WTC11 (cell line): ENCODE measurements around the gene ALX4. TPM values are rescaled to one million over a fixed set of nuclear protein-coding genes. Genes with fewer than 3 reads are reported as not detected.

Experiments used
- ATAC-seq: fragments of 200-7000 bp; cut with Tn5 transposase; 2 replicates; pipeline ENCODE4 v1.10.0; 2021; ENCODE audit warnings: mild to moderate bottlenecking, moderate library complexity
- CTCF ChIA-PET: fragments of 300-600 bp; sonication (Branson Sonifier 250); formaldehyde crosslinking; loops from one replicate; lab custom pipeline; 2021; ENCODE audit warnings: antibody characterized with exemption; lab: Charles Lee
- POLR2A ChIA-PET: fragments of 350-600 bp; sonication (Branson Sonifier 250); formaldehyde crosslinking; loops from one replicate; lab custom pipeline; 2021; ENCODE audit warnings: antibody characterized with exemption; lab: Charles Lee
- DNase-seq: peaks from one replicate; pipeline ENCODE4 v3.0.0; 2021; ENCODE audit warnings: low spot score
- H3K27ac Mint-ChIP-seq: 2 replicates; pipeline ENCODE4 v1.8.0; 2021; ENCODE audit warnings: mixed read lengths
- H3K27me3 Mint-ChIP-seq: 2 replicates; pipeline ENCODE4 v1.8.0; 2021; ENCODE audit warnings: low read depth, mild to moderate bottlenecking, moderate library complexity, mixed read lengths
- H3K36me3 Mint-ChIP-seq: 2 replicates; pipeline ENCODE4 v1.8.0; 2021; ENCODE audit warnings: mixed read lengths
- H3K4me1 Mint-ChIP-seq: 2 replicates; pipeline ENCODE4 v1.8.0; 2022; ENCODE audit warnings: mixed read lengths
- H3K4me3 Mint-ChIP-seq: 2 replicates; pipeline ENCODE4 v1.8.0; 2021; ENCODE audit warnings: mild to moderate bottlenecking, moderate library complexity, mixed read lengths
- H3K9me3 Mint-ChIP-seq: 2 replicates; pipeline ENCODE4 v1.8.0; 2021; ENCODE audit warnings: mixed read lengths
- E2F1 ChIP-seq: sonication (generic); formaldehyde crosslinking; IDR thresholded peaks from 2 replicates; pipeline ENCODE4 v1.8.0; 2022; ENCODE audit warnings: mild to moderate bottlenecking, missing genetic modification reagents
- ELF4 ChIP-seq: sonication (generic); formaldehyde crosslinking; IDR thresholded peaks from 2 replicates; pipeline ENCODE4 v1.8.1; 2022; ENCODE audit warnings: low read depth, mild to moderate bottlenecking, moderate library complexity, missing genetic modification reagents
- ETV6 ChIP-seq: sonication (generic); formaldehyde crosslinking; IDR thresholded peaks from 2 replicates; pipeline ENCODE4 v1.8.1; 2022; ENCODE audit warnings: mild to moderate bottlenecking, missing genetic modification reagents
- FOXK1 ChIP-seq: sonication (generic); formaldehyde crosslinking; IDR thresholded peaks from 2 replicates; pipeline ENCODE4 v1.8.0; 2022; ENCODE audit warnings: mild to moderate bottlenecking, moderate library complexity, missing genetic modification reagents
- FOXP1 ChIP-seq: sonication (generic); formaldehyde crosslinking; IDR thresholded peaks from 2 replicates; pipeline ENCODE4 v1.8.0; 2022; ENCODE audit warnings: missing genetic modification reagents, mild to moderate bottlenecking, moderate library complexity, borderline replicate concordance
- GRHL2 ChIP-seq: fragments of 250-450 bp; sonication (Bioruptor Pico); IDR thresholded peaks from 2 replicates; pipeline ENCODE4 v1.8.0; 2022; ENCODE audit warnings: mild to moderate bottlenecking, moderate library complexity; ENCODE audit not compliant: insufficient replicate concordance, severe bottlenecking
- HMGA2 ChIP-seq: fragments of 250-450 bp; sonication (Bioruptor Pico); IDR thresholded peaks from 2 replicates; pipeline ENCODE4 v1.4.0; 2021; ENCODE audit warnings: mild to moderate bottlenecking, moderate library complexity
- KAT7 ChIP-seq: sonication (generic); formaldehyde crosslinking; IDR thresholded peaks from 2 replicates; pipeline ENCODE4 v1.8.1; 2023; ENCODE audit warnings: missing genetic modification reagents, mild to moderate bottlenecking, borderline replicate concordance
- MLX ChIP-seq: sonication (generic); formaldehyde crosslinking; IDR thresholded peaks from 2 replicates; pipeline ENCODE4 v1.8.1; 2023; ENCODE audit warnings: mild to moderate bottlenecking, missing genetic modification reagents, moderate library complexity
- NFATC4 ChIP-seq: fragments of 250-450 bp; sonication (Bioruptor Pico); IDR thresholded peaks from 2 replicates; pipeline ENCODE4 v1.9.0; 2021; ENCODE audit warnings: mild to moderate bottlenecking
- NFE2L1 ChIP-seq: sonication (generic); formaldehyde crosslinking; IDR thresholded peaks from 2 replicates; pipeline ENCODE4 v1.8.1; 2023; ENCODE audit warnings: missing genetic modification reagents
- PRRX2 ChIP-seq: fragments of 250-450 bp; sonication (Bioruptor Pico); IDR thresholded peaks from 2 replicates; pipeline ENCODE4 v1.8.0; 2021; ENCODE audit warnings: mild to moderate bottlenecking
- RORB ChIP-seq: fragments of 250-450 bp; sonication (Bioruptor Pico); IDR thresholded peaks from 2 replicates; pipeline ENCODE4 v1.9.0; 2021; ENCODE audit warnings: mild to moderate bottlenecking
- SMAD4 ChIP-seq: sonication (generic); formaldehyde crosslinking; IDR thresholded peaks from 2 replicates; pipeline ENCODE4 v1.8.0; 2022; ENCODE audit warnings: mild to moderate bottlenecking, missing genetic modification reagents
- TEAD4 ChIP-seq: sonication (generic); formaldehyde crosslinking; IDR thresholded peaks from 2 replicates; pipeline ENCODE4 v1.8.0; 2022; ENCODE audit warnings: mild to moderate bottlenecking, missing genetic modification reagents
- ZBTB21 ChIP-seq: sonication (generic); formaldehyde crosslinking; IDR thresholded peaks from 2 replicates; pipeline ENCODE4 v1.8.1; 2023; ENCODE audit warnings: mild to moderate bottlenecking, missing genetic modification reagents, borderline replicate concordance
- ZMAT4 ChIP-seq: fragments of 250-450 bp; sonication (Bioruptor Pico); IDR thresholded peaks from 2 replicates; pipeline ENCODE4 v1.9.0; 2021; ENCODE audit warnings: mild to moderate bottlenecking
- ZNF232 ChIP-seq: sonication (generic); formaldehyde crosslinking; IDR thresholded peaks from 2 replicates; pipeline ENCODE4 v1.8.0; 2022; ENCODE audit warnings: mild to moderate bottlenecking, missing genetic modification reagents
- ZSCAN18 ChIP-seq: fragments of 250-450 bp; sonication (Bioruptor Pico); IDR thresholded peaks from 2 replicates; pipeline ENCODE4 v2.1.2; 2022; ENCODE audit warnings: mild to moderate bottlenecking, moderate library complexity
- total RNA-seq: library from RNA; stranded (reverse); gene quantifications from 3 replicates; pipeline ENCODE4 v1.2.3, GENCODE V29; 2021
- TF ChIP-seq, protein P1 (sequence below): sonication (generic); formaldehyde crosslinking; IDR thresholded peaks from 2 replicates; pipeline ENCODE4 v1.8.1; 2022; ENCODE audit warnings: missing genetic modification reagents, borderline replicate concordance
- TF ChIP-seq, protein P2 (sequence below): sonication (generic); formaldehyde crosslinking; IDR thresholded peaks from 2 replicates; pipeline ENCODE4 v1.8.1; 2023; ENCODE audit warnings: mild to moderate bottlenecking, missing genetic modification reagents, moderate library complexity
- TF ChIP-seq, protein P3 (sequence below): fragments of 200-600 bp; IDR thresholded peaks from 2 replicates; pipeline ENCODE4 v1.8.0; 2022; ENCODE audit warnings: antibody characterized with exemption
- TF ChIP-seq, protein P4 (sequence below): sonication (generic); formaldehyde crosslinking; IDR thresholded peaks from 2 replicates; pipeline ENCODE4 v1.8.1; 2022; ENCODE audit warnings: mild to moderate bottlenecking, moderate library complexity, missing genetic modification reagents

Gene ALX4
- total RNA-seq, 1 experiment from 2014 or later, result not detected

GRCh38 chr11:44266056-44266780 lies 43.7 kb downstream of the ALX4 start (continued):
- TF ChIP-seq ZSCAN18, result no peak
- TF ChIP-seq ZMAT4 (CRISPR knock-in tag), result no peak
- TF ChIP-seq MLX (CRISPR knock-in tag), result no peak

GRCh38 chr11:44264761-44265160 lies 45.2 kb downstream of the ALX4 start:
- Mint-ChIP-seq H3K4me1 (no peaks in the 10 kb centered on the region), H3K36me3 (no peaks in the 10 kb centered on the region), H3K4me3 (no peak overlapping the region), H3K27me3 (peaks cover 2% of the 10 kb centered on the region; the same call in 1 of the 2 replicates), H3K27ac (no peak overlapping the region), H3K9me3 (no peaks in the 10 kb centered on the region)
- DNase-seq, result no peak
- TF ChIP-seq, protein P1, sequence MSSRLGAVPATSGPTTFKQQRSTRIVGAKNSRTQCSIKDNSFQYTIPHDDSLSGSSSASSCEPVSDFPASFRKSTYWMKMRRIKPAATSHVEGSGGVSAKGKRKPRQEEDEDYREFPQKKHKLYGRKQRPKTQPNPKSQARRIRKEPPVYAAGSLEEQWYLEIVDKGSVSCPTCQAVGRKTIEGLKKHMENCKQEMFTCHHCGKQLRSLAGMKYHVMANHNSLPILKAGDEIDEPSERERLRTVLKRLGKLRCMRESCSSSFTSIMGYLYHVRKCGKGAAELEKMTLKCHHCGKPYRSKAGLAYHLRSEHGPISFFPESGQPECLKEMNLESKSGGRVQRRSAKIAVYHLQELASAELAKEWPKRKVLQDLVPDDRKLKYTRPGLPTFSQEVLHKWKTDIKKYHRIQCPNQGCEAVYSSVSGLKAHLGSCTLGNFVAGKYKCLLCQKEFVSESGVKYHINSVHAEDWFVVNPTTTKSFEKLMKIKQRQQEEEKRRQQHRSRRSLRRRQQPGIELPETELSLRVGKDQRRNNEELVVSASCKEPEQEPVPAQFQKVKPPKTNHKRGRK (CRISPR knock-in tag), result no peak
- TF ChIP-seq NFATC4 (CRISPR knock-in tag) (no peak), E2F1 (CRISPR knock-in tag) (no peak), ELF4 (CRISPR knock-in tag) (no peak), HMGA2 (no peak), SMAD4 (CRISPR knock-in tag) (no peak), FOXK1 (CRISPR knock-in tag) (no peak), ZNF232 (CRISPR knock-in tag) (no peak), GRHL2 (CRISPR knock-in tag) (no peak), TEAD4 (no peak), KAT7 (CRISPR knock-in tag) (no peak), FOXP1 (CRISPR knock-in tag) (no peak), PRRX2 (CRISPR knock-in tag) (no peak), ZBTB21 (CRISPR knock-in tag) (no peak), NFE2L1 (CRISPR knock-in tag) (no peak), ETV6 (CRISPR knock-in tag) (no peak), RORB (CRISPR knock-in tag) (no peak)
- TF ChIP-seq, protein P2, sequence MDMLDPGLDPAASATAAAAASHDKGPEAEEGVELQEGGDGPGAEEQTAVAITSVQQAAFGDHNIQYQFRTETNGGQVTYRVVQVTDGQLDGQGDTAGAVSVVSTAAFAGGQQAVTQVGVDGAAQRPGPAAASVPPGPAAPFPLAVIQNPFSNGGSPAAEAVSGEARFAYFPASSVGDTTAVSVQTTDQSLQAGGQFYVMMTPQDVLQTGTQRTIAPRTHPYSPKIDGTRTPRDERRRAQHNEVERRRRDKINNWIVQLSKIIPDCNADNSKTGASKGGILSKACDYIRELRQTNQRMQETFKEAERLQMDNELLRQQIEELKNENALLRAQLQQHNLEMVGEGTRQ (CRISPR knock-in tag), result no peak
- TF ChIP-seq, protein P3, sequence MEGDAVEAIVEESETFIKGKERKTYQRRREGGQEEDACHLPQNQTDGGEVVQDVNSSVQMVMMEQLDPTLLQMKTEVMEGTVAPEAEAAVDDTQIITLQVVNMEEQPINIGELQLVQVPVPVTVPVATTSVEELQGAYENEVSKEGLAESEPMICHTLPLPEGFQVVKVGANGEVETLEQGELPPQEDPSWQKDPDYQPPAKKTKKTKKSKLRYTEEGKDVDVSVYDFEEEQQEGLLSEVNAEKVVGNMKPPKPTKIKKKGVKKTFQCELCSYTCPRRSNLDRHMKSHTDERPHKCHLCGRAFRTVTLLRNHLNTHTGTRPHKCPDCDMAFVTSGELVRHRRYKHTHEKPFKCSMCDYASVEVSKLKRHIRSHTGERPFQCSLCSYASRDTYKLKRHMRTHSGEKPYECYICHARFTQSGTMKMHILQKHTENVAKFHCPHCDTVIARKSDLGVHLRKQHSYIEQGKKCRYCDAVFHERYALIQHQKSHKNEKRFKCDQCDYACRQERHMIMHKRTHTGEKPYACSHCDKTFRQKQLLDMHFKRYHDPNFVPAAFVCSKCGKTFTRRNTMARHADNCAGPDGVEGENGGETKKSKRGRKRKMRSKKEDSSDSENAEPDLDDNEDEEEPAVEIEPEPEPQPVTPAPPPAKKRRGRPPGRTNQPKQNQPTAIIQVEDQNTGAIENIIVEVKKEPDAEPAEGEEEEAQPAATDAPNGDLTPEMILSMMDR, result no peak
- TF ChIP-seq, protein P4, sequence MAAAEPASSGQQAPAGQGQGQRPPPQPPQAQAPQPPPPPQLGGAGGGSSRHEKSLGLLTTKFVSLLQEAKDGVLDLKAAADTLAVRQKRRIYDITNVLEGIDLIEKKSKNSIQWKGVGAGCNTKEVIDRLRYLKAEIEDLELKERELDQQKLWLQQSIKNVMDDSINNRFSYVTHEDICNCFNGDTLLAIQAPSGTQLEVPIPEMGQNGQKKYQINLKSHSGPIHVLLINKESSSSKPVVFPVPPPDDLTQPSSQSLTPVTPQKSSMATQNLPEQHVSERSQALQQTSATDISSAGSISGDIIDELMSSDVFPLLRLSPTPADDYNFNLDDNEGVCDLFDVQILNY (CRISPR knock-in tag), result no peak
- POLR2A ChIA-PET, result interaction anchor here (1.6 kb wide), 1 partner anchor 21 kb away, joined by 3 read pairs; no protein-coding TSS in a partner anchor
- no peak for ATAC-seq
- CTCF ChIA-PET, result interaction anchor here (1.2 kb wide), 1 partner anchor 131 kb away, joined by 4 read pairs; no protein-coding TSS in a partner anchor
